PC-3 (cell line): ENCODE results near the gene MRTFA.

Experiments
- EZH2phosphoT487 ChIP-seq: fragments of 300-600 bp; sonication (generic); IDR thresholded peaks from 2 replicates; pipeline ENCODE4 v1.6.1; 2018; ENCODE audit warnings: mild to moderate bottlenecking, antibody characterized with exemption, low read length, borderline replicate concordance
- TF ChIP-seq, protein P1 (sequence below): fragments of 300-600 bp; sonication (generic); conservative IDR thresholded peaks from 2 replicates; pipeline ENCODE4 v1.5.1; 2017; ENCODE audit warnings: antibody characterized with exemption, low read depth, mild to moderate bottlenecking, low read length

DNA sequence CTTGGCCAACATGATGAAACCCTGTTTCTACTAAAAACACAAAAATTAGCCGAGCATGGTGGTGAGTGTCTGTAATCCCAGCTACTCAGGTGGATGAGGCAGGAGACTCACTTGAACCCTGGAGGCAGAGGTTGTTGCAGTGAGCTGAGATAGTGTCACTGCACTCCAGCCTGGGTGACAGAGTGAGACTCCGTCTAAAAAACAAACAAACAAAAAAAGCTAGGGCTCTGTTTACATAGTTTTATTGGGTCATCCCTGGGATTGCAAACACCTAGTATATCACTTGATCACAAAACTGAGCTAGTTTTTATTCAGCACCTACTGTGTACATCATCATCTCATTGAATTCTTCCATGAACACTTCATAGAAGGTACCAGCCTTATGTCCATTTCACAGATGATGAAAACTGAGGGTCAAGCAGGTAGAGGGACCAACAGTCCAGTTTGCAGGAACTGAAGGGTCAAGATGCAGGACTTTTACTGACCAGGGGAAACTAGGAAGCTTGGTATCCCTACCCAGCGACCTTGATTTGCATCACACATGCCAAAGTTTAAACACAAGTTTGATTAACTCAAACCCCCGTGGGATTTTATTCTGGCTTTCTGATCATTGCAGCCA, 9.2 kb upstream of the MRTFA start:
- TF ChIP-seq, protein P1, sequence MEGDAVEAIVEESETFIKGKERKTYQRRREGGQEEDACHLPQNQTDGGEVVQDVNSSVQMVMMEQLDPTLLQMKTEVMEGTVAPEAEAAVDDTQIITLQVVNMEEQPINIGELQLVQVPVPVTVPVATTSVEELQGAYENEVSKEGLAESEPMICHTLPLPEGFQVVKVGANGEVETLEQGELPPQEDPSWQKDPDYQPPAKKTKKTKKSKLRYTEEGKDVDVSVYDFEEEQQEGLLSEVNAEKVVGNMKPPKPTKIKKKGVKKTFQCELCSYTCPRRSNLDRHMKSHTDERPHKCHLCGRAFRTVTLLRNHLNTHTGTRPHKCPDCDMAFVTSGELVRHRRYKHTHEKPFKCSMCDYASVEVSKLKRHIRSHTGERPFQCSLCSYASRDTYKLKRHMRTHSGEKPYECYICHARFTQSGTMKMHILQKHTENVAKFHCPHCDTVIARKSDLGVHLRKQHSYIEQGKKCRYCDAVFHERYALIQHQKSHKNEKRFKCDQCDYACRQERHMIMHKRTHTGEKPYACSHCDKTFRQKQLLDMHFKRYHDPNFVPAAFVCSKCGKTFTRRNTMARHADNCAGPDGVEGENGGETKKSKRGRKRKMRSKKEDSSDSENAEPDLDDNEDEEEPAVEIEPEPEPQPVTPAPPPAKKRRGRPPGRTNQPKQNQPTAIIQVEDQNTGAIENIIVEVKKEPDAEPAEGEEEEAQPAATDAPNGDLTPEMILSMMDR = no peak
- TF ChIP-seq EZH2phosphoT487 = no peak
